ENCODE results near the gene SEMA6A. TPM values are rescaled to one million over a fixed set of nuclear protein-coding genes. Genes with fewer than 3 reads are reported as not detected.

Gene SEMA6A
- total RNA-seq, 1 experiment from 2014 or later, result 2.1 TPM

DNA sequence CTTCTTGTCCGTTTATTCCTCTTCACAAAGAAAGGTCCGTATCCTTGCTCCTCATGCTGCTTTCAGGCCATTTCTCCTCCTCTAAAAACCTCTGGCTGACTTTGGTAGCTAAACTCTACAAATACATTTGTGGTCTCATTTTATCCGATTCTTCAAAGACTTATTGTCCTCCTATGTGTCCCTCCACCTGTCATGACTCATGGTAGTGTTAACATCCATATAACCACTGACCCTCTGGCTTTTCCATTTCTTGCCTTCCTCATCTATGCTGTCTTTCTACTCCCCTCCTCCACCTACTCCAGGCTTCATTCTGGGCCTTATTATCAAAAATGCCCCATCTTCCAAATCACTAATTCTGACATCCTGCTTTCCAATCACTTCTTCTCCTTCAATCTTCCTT, 4.1 kb upstream of the SEMA6A start:
- H3K9me3 Mint-ChIP-seq (ENCODE audit: unreplicated experiment), result no peaks in the 10 kb centered on the region
- no TSS peak for BruUV-seq (replicated peaks)
- intact Hi-C loops (cut with micrococcal nuclease), result loop anchor here (10.0 kb wide), 1 partner anchor 496 kb away; no protein-coding TSS in a partner anchor
- ChIA-PET POLR2A (interaction anchor here (0.5 kb wide), 1 partner anchor 41 kb away, joined by 3 read pairs; no protein-coding TSS in a partner anchor), CTCF (interaction anchor here (1.3 kb wide), 1 partner anchor 442 kb away, joined by 4 read pairs; no protein-coding TSS in a partner anchor)
- H3K36me3 Mint-ChIP-seq (ENCODE audit: insufficient read depth, unreplicated experiment), result peaks cover 7% of the 10 kb centered on the region
- H3K4me1 Mint-ChIP-seq (ENCODE audit: insufficient read depth, unreplicated experiment), result peaks cover 6% of the 10 kb centered on the region
- no peak for DNase-seq (ENCODE audit: unreplicated experiment)
- no peak overlapping the region for H3K27ac Mint-ChIP-seq (ENCODE audit: low read depth, unreplicated experiment)
- TF ChIP-seq, protein P1, sequence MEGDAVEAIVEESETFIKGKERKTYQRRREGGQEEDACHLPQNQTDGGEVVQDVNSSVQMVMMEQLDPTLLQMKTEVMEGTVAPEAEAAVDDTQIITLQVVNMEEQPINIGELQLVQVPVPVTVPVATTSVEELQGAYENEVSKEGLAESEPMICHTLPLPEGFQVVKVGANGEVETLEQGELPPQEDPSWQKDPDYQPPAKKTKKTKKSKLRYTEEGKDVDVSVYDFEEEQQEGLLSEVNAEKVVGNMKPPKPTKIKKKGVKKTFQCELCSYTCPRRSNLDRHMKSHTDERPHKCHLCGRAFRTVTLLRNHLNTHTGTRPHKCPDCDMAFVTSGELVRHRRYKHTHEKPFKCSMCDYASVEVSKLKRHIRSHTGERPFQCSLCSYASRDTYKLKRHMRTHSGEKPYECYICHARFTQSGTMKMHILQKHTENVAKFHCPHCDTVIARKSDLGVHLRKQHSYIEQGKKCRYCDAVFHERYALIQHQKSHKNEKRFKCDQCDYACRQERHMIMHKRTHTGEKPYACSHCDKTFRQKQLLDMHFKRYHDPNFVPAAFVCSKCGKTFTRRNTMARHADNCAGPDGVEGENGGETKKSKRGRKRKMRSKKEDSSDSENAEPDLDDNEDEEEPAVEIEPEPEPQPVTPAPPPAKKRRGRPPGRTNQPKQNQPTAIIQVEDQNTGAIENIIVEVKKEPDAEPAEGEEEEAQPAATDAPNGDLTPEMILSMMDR (IDR thresholded peaks at IDR 0.05; ENCODE audit: unreplicated experiment), result no peak
- H3K27me3 Mint-ChIP-seq (ENCODE audit: insufficient read depth, unreplicated experiment), result no peaks in the 10 kb centered on the region
- no peak overlapping the region for H3K4me3 Mint-ChIP-seq (ENCODE audit: unreplicated experiment)

DNA sequence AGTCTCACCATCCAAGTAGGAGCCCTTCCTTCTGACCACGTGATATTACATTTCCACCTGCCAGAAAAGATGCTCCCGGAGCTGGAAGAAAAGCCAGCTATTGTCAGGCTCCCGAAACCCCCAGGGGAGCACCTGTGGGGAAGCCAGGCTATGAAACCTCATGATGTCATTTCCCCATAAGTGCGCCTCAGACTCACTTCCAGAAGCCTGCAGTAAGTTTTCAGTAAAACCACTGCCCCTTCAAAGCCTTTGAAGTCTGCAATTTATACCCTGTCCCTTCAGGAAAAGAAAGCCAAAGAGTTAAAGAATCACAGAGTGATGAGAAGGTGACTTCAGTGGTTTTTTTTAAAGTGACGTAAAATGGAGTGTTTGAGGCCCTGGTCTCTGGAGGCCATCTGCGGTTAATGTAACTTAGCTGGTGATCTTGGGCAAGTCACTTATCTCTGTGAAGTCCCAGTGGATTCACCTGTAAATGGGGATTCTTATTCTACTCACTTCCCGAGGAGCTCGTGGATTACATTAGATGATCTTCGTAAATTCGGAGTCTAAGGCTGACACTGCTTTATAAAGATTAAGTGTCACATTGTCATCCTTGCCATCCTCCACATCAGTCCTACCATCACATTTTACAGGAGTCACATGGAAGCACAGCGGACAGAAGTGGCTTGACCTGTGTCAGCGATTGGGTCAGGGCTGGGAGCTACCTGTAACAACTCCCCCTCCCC, 2.6 kb upstream of the SEMA6A start:
- TF ChIP-seq, protein P1 (IDR thresholded peaks at IDR 0.05; ENCODE audit: unreplicated experiment), result no peak
- Mint-ChIP-seq H3K36me3 (ENCODE audit: insufficient read depth, unreplicated experiment) (peaks cover 7% of the 10 kb centered on the region), H3K4me1 (ENCODE audit: insufficient read depth, unreplicated experiment) (peaks cover 5% of the 10 kb centered on the region), H3K27ac (ENCODE audit: low read depth, unreplicated experiment) (no peak overlapping the region), H3K27me3 (ENCODE audit: insufficient read depth, unreplicated experiment) (no peaks in the 10 kb centered on the region), H3K4me3 (ENCODE audit: unreplicated experiment) (no peak overlapping the region), H3K9me3 (ENCODE audit: unreplicated experiment) (no peaks in the 10 kb centered on the region)
- intact Hi-C loops (cut with micrococcal nuclease), result loop anchor here (10.0 kb wide), 1 partner anchor 498 kb away; no protein-coding TSS in a partner anchor
- no peak for DNase-seq (ENCODE audit: unreplicated experiment)
- CTCF ChIA-PET, result interaction anchor here (0.6 to 2.2 kb wide), 12 partner anchors 9 to 964 kb away, joined by 3 to 10 read pairs (median 4); no protein-coding TSS in a partner anchor
- BruUV-seq (replicated peaks), result no TSS peak
- POLR2A ChIA-PET, result no interaction called here

DNA sequence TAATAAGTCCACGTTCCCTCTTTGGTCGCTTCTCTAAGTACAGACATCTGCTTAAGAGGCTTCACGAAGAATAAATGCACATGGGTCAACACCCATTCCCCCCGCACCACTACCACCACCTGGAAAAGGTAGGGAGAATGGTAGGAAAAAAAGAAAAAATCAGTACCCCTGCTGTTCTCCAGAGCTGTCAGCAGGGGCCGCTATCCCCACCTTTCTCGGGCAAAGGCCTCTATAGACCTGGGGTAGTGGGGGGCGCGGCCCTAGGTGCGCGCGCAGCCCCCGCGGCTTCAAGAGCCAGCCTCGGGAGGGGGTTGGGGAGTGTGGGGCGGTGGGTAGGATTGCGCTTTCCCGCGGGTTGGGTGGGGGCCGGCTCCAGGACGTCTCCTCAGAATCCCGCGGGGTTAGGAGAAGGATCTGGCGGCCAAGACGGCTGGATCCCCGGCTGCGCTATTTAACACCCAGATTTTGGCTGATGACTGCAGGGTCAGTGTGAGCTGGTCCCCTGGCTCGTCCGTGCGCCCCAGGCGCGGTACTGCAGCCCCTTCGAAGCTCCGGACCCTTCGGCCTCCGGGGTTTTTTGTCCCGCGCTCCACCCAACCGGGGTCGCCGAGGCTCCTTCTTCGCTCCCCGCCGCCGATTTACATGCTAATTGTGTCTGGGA, 1.6 kb upstream of the SEMA6A start:
- DNase-seq (ENCODE audit: unreplicated experiment), result peak; percentile 79
- TF ChIP-seq, protein P1 (IDR thresholded peaks at IDR 0.05; ENCODE audit: unreplicated experiment), result peak; percentile 80
- CTCF ChIA-PET, result interaction anchor here (0.6 to 2.2 kb wide), 13 partner anchors 10 to 1030 kb away, joined by 3 to 10 read pairs (median 3); no protein-coding TSS in a partner anchor
- Mint-ChIP-seq H3K27ac (ENCODE audit: low read depth, unreplicated experiment) (peak overlapping the region; percentile 37), H3K4me3 (ENCODE audit: unreplicated experiment) (peak overlapping the region; percentile 93), H3K36me3 (ENCODE audit: insufficient read depth, unreplicated experiment) (peaks cover 7% of the 10 kb centered on the region), H3K9me3 (ENCODE audit: unreplicated experiment) (no peaks in the 10 kb centered on the region), H3K27me3 (ENCODE audit: insufficient read depth, unreplicated experiment) (no peaks in the 10 kb centered on the region), H3K4me1 (ENCODE audit: insufficient read depth, unreplicated experiment) (peaks cover 5% of the 10 kb centered on the region)
- no TSS peak for BruUV-seq (replicated peaks)
- POLR2A ChIA-PET, result interaction anchor here (0.7 to 2.4 kb wide), 5 partner anchors 9 to 190 kb away, joined by 3 to 11 read pairs (median 3); no protein-coding TSS in a partner anchor
- intact Hi-C loops (cut with micrococcal nuclease), result loop anchor here (1.0 to 10.0 kb wide), 2 partner anchors 372 to 499 kb away; no protein-coding TSS in a partner anchor

All from MCF 10A (cell line).